ENCODE data around the gene NTRK1.

GRCh38 chr1:156897078-156897825, 36.6 kb downstream of the NTRK1 start:
- TF ChIP-seq USF2 (IDR thresholded peaks at IDR 0.05; ENCODE audit: low read depth, low read length): no peak
- no peak for TF ChIP-seq CTCF (conservative IDR thresholded peaks at IDR 0.05; ENCODE audit: low read depth, low read length)
- no peak for TF ChIP-seq RAD21 (IDR thresholded peaks at IDR 0.05; ENCODE audit: low read length)
- TF ChIP-seq BHLHE40 (IDR thresholded peaks at IDR 0.05; ENCODE audit: low read depth, low read length): no peak
